ENCODE data around the gene PHACTR3.
"Not testable (repeated sequence)": the region's sequence is repeated elsewhere in the genome, so short reads cannot be mapped to it uniquely, and the experiment has no call there.

GRCh38 chr20:59856526-59856925, 252.2 kb downstream of the PHACTR3 start:
- TF ChIP-seq CTCF (IDR thresholded peaks at IDR 0.05 in 2 of 3, conservative IDR thresholded peaks at IDR 0.05 in 1 of 3; ENCODE audit: borderline replicate concordance in 1 of 3, insufficient read depth in 1 of 3, low read depth in 2 of 3, low read length in 2 of 3); POLR2A (IDR thresholded peaks at IDR 0.05; ENCODE audit: borderline replicate concordance, extremely low read depth, insufficient read depth, insufficient read length): not testable (repeated sequence)

Data from HCT116 (cell line).